GM19351 (cell line): ENCODE measurements around the gene HTRA3.

Experiments
- ATAC-seq: cut with Tn5 transposase; IDR thresholded peaks from one replicate; pipeline ENCODE4 v1.9.1; 2021; ENCODE audit warnings: mild to moderate bottlenecking, moderate library complexity; ENCODE audit not compliant: unreplicated experiment

HTRA3 gene

GRCh38 chr4:8245884-8246833 is 23.4 kb upstream of the HTRA3 start:
- no peak for ATAC-seq

- ATAC-seq = no peak
These were observed 22.3 kb upstream of the HTRA3 start for GRCh38 chr4:8247047-8247930.

- ATAC-seq = no peak
These were observed 21.5 kb upstream of the HTRA3 start for GRCh38 chr4:8248091-8248490.

- no peak for ATAC-seq
These were observed 19.3 kb upstream of the HTRA3 start for GRCh38 chr4:8250227-8250626.

- no peak for ATAC-seq
These were observed 18.9 kb upstream of the HTRA3 start for GRCh38 chr4:8250637-8251036.

- no peak for ATAC-seq
These were observed 18.3 kb upstream of the HTRA3 start for GRCh38 chr4:8251110-8251883.

- no peak for ATAC-seq
These were observed 17.0 kb upstream of the HTRA3 start for GRCh38 chr4:8252301-8253173.

GRCh38 chr4:8254076-8254475 is 15.5 kb upstream of the HTRA3 start:
- ATAC-seq = no peak

- ATAC-seq = no peak
These were observed 13.7 kb upstream of the HTRA3 start for GRCh38 chr4:8255698-8256441.

GRCh38 chr4:8257854-8258253 is 11.7 kb upstream of the HTRA3 start:
- ATAC-seq = no peak

GRCh38 chr4:8258552-8259212 is 10.9 kb upstream of the HTRA3 start:
- ATAC-seq = no peak

GRCh38 chr4:8259743-8260430 is 9.7 kb upstream of the HTRA3 start:
- no peak for ATAC-seq

- ATAC-seq = no peak
These were observed 8.9 kb upstream of the HTRA3 start for GRCh38 chr4:8260656-8261111.

- ATAC-seq = no peak
These were observed 7.6 kb upstream of the HTRA3 start for GRCh38 chr4:8261851-8262535.

GRCh38 chr4:8262637-8263322 is 6.8 kb upstream of the HTRA3 start:
- no peak for ATAC-seq

GRCh38 chr4:8263397-8263796 is 6.2 kb upstream of the HTRA3 start:
- ATAC-seq = no peak

- ATAC-seq = no peak
These were observed 5.4 kb upstream of the HTRA3 start for GRCh38 chr4:8264106-8264505.
